Osteocyte (in vitro differentiated cells): Measurements from ENCODE around the gene ZNF500. TPM values are rescaled to one million over a fixed set of nuclear protein-coding genes. Genes with fewer than 3 reads are reported as not detected.

Source experiments
- DNase-seq: peaks from one replicate; pipeline ENCODE4 v3.0.0; 2021; ENCODE audit warnings: mixed read lengths; ENCODE audit not compliant: unreplicated experiment; ENCODE audit errors: extremely low spot score
- H3K27ac Mint-ChIP-seq: one replicate; pipeline ENCODE4 v1.8.0; 2021; ENCODE audit warnings: mild to moderate bottlenecking, mixed read lengths; ENCODE audit not compliant: unreplicated experiment
- H3K27me3 Mint-ChIP-seq: one replicate; pipeline ENCODE4 v1.8.0; 2021; ENCODE audit warnings: mixed read lengths; ENCODE audit not compliant: unreplicated experiment
- H3K36me3 Mint-ChIP-seq: one replicate; pipeline ENCODE4 v1.8.0; 2021; ENCODE audit warnings: mixed read lengths; ENCODE audit not compliant: unreplicated experiment
- H3K4me1 Mint-ChIP-seq: one replicate; pipeline ENCODE4 v1.8.0; 2021; ENCODE audit warnings: mixed read lengths; ENCODE audit not compliant: unreplicated experiment
- H3K4me3 Mint-ChIP-seq: one replicate; pipeline ENCODE4 v1.8.0; 2021; ENCODE audit warnings: mild to moderate bottlenecking, moderate library complexity, mixed read lengths; ENCODE audit not compliant: unreplicated experiment
- H3K9me3 Mint-ChIP-seq: one replicate; pipeline ENCODE4 v1.8.0; 2021; ENCODE audit warnings: mixed read lengths; ENCODE audit not compliant: unreplicated experiment
- total RNA-seq: library from RNA; stranded (reverse); gene quantifications from 2 replicates; pipeline ENCODE4 v1.2.1, GENCODE V29; 2021
- TF ChIP-seq, protein P1 (sequence below): fragments of 200-600 bp; sonication (generic); IDR thresholded peaks from 2 replicates; pipeline ENCODE4 v1.5.0; 2021; ENCODE audit warnings: antibody characterized with exemption, mild to moderate bottlenecking, moderate library complexity

ZNF500 gene
- total RNA-seq, 1 donor from 2014 or later: 22.8 TPM

- TF ChIP-seq, protein P1, sequence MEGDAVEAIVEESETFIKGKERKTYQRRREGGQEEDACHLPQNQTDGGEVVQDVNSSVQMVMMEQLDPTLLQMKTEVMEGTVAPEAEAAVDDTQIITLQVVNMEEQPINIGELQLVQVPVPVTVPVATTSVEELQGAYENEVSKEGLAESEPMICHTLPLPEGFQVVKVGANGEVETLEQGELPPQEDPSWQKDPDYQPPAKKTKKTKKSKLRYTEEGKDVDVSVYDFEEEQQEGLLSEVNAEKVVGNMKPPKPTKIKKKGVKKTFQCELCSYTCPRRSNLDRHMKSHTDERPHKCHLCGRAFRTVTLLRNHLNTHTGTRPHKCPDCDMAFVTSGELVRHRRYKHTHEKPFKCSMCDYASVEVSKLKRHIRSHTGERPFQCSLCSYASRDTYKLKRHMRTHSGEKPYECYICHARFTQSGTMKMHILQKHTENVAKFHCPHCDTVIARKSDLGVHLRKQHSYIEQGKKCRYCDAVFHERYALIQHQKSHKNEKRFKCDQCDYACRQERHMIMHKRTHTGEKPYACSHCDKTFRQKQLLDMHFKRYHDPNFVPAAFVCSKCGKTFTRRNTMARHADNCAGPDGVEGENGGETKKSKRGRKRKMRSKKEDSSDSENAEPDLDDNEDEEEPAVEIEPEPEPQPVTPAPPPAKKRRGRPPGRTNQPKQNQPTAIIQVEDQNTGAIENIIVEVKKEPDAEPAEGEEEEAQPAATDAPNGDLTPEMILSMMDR: no peak
- Mint-ChIP-seq H3K36me3 (no peaks in the 10 kb centered on the region), H3K9me3 (no peaks in the 10 kb centered on the region), H3K4me3 (no peak overlapping the region), H3K27ac (no peak overlapping the region), H3K27me3 (no peaks in the 10 kb centered on the region), H3K4me1 (no peaks in the 10 kb centered on the region)
- DNase-seq: no peak
Observed at GRCh38 chr16:4783951-4784336, 17.0 kb upstream of the ZNF500 start.

DNA sequence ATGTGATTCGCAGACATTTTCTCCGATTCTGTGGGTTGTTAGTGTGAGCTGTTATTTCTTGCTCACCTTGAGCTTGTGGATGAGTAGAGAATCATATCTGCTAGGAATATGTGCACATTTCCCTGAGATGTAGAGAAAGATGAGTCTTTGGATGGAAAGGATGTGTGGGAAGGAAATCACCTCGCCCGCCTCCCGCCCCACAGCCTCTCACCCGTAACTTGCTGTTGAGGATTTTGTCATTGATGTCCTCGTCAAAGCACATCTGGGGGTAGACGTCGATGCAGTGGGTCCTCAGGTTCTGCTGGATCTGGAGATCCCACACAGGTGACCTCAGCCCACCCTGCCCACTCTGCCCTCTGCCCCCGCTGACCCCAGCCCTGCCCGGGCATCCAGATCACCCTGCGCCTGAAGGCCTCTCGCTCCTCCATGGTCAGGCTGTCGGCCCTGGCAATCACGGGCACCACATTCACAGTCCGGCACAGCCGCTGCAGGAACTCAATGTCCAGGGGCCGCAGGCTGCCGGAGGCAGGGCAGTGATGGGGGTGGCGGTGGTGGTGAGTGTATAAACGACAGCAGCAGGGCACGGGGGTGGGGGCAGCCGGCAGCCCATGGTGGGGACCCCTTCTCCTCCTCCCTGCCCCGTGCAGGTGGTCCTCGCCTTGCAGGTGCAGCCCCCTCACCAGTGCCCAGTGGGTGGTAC, 16.4 kb upstream of the ZNF500 start:
- Mint-ChIP-seq H3K27me3 (no peaks in the 10 kb centered on the region), H3K4me1 (no peaks in the 10 kb centered on the region), H3K27ac (no peak overlapping the region), H3K36me3 (no peaks in the 10 kb centered on the region), H3K9me3 (no peaks in the 10 kb centered on the region), H3K4me3 (no peak overlapping the region)
- TF ChIP-seq, protein P1: no peak
- no peak for DNase-seq

DNA sequence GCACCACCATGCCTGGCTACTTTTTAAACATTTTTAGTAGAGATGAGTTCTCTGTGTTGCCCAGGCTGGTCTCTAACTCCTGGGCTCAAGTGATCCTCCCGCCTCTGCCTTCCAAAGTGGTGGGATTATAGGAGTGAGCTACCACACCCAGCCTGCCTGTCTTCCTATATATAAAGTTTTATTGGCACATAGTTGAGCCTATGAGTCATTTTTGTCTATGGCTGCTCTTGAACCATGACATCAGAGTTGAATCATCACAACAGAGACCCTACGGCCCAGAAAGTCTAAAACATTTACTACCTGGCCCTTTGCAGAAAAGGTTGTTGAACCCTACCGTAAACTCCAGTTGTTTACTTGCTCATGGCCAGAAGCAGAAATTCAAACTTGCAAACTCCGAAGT, 13.3 kb upstream of the ZNF500 start:
- Mint-ChIP-seq H3K9me3 (no peaks in the 10 kb centered on the region), H3K4me1 (no peaks in the 10 kb centered on the region), H3K36me3 (no peaks in the 10 kb centered on the region), H3K27ac (no peak overlapping the region), H3K4me3 (no peak overlapping the region), H3K27me3 (no peaks in the 10 kb centered on the region)
- no peak for DNase-seq
- TF ChIP-seq, protein P1: no peak

DNA sequence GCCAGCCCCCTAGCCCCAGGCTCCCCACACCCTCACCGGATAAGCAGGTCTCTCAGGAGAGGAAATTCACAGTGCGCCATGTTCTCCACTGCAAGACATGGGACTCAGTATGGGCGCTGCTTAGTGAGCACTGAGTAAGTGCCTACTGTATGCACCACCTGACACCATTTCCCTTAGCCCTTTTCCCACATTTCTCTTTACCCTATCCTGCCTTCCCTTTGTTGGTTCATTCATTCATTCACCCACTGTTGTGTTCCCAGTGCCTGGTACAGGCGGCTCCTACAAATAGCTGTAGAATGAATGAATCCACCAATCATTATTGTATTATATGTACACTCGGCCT, 11.1 kb upstream of the ZNF500 start:
- no peak for DNase-seq
- H3K9me3 Mint-ChIP-seq: no peaks in the 10 kb centered on the region
- H3K27ac Mint-ChIP-seq: no peak overlapping the region
- TF ChIP-seq, protein P1: no peak
- no peaks in the 10 kb centered on the region for H3K27me3 Mint-ChIP-seq
- no peaks in the 10 kb centered on the region for H3K4me1 Mint-ChIP-seq
- no peaks in the 10 kb centered on the region for H3K36me3 Mint-ChIP-seq
- no peak overlapping the region for H3K4me3 Mint-ChIP-seq

DNA sequence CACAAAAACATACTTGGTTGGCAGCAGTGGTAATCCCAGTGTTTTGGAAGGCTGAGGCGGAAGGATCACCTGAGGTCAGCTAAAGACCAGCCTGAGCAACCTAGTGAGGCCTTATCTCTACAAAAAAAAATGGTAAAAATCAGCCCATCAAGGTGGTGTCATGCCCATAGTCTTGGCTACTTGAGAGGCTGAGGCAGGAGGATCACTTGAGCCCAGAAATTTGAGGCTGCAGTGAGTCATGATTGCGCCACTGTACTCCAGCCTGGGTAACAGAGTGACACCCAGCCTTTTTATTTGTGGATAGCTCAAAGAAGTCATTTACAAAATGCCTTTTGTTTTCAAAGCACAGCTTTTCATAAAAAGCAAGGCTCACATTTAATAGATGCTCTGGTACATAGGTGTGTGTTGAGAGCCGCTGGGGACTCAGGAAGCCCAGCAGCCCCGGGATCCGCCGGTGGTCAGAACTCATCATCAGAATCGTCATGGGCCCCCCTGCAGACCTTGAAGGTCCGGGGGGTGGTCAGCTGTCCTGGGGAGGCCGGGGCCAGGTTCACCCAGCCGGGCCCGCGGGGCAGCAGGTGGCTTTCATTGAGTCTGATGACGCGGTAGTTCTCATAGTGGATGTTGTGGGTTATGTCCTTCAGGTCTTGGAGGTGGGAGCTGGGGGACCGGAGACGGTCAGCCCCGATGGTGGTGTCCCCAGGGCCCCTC, 10.5 kb upstream of the ZNF500 start:
- Mint-ChIP-seq H3K4me3 (no peak overlapping the region), H3K36me3 (no peaks in the 10 kb centered on the region), H3K27ac (no peak overlapping the region), H3K27me3 (no peaks in the 10 kb centered on the region), H3K4me1 (no peaks in the 10 kb centered on the region), H3K9me3 (no peaks in the 10 kb centered on the region)
- DNase-seq: no peak
- TF ChIP-seq, protein P1: no peak
